Adrenal gland (tissue), 5 donors: ENCODE results near the gene HIVEP3.

Experiments used
- CTCF ChIP-seq, 6 experiments: fragments of 450-650 bp in 4 of 6; fragments of 200-600 bp in 2 of 6; sonication (generic) in 1 of 6; IDR thresholded peaks; 1 replicate in 5 of 6; 2 replicates in 1 of 6; pipeline versions ENCODE4 v1.5.1 to v1.8.0; 2016 to 2021; ENCODE audit warnings: antibody characterized with exemption in 6 of 6, mild to moderate bottlenecking in 2 of 6, moderate library complexity in 1 of 6
- POLR2A ChIP-seq, 2 donors: fragments of 450-650 bp; IDR thresholded peaks; one replicate each; pipeline ENCODE4 v1.6.1; 2017; ENCODE audit warnings: antibody characterized with exemption in 2 of 2, mild to moderate bottlenecking in 2 of 2, moderate library complexity in 1 of 2
- donor health status: DM: no; HTN: no; CAD: no.

- no peak for TF ChIP-seq CTCF (IDR thresholded peaks at IDR 0.05)
- no peak for TF ChIP-seq POLR2A (IDR thresholded peaks at IDR 0.05)
These were observed 307.4 kb downstream of the HIVEP3 start for GRCh38 chr1:41611068-41611931.
